B cell (primary cell): Measurements from ENCODE around the gene AWAT1.

ENCODE experiments used
- EZH2 ChIP-seq: IDR thresholded peaks from 2 replicates; pipeline ENCODE4 v1.6.1; 2012; ENCODE audit warnings: borderline replicate concordance, low read depth, mild to moderate bottlenecking, moderate library complexity, low read length; ENCODE audit not compliant: insufficient read depth, poor library complexity, severe bottlenecking
- TF ChIP-seq, protein P1 (sequence below): fragments of 200-600 bp; IDR thresholded peaks from one replicate; pipeline ENCODE4 v1.8.0; 2022; ENCODE audit warnings: antibody characterized with exemption, mild to moderate bottlenecking

DNA sequence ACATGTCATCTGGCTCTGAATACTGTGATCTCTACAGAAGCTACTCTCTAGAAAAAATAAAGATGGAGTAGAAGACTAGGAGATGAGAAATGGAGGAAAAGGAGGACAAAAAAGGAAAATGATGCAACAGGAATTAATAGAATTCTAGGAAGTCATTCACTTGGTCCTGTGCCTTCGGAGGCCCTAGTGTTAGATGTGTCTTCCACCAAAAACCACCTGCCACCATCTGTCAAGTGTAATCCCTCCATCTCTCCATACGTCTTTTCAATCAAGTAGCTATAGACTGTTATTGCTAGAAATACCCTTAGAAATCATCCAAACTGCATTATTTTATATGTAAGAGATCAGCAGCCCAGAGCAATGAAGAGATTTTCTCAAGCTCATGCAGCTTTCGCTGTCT lies 44.6 kb downstream of the AWAT1 start:
- TF ChIP-seq, protein P1, sequence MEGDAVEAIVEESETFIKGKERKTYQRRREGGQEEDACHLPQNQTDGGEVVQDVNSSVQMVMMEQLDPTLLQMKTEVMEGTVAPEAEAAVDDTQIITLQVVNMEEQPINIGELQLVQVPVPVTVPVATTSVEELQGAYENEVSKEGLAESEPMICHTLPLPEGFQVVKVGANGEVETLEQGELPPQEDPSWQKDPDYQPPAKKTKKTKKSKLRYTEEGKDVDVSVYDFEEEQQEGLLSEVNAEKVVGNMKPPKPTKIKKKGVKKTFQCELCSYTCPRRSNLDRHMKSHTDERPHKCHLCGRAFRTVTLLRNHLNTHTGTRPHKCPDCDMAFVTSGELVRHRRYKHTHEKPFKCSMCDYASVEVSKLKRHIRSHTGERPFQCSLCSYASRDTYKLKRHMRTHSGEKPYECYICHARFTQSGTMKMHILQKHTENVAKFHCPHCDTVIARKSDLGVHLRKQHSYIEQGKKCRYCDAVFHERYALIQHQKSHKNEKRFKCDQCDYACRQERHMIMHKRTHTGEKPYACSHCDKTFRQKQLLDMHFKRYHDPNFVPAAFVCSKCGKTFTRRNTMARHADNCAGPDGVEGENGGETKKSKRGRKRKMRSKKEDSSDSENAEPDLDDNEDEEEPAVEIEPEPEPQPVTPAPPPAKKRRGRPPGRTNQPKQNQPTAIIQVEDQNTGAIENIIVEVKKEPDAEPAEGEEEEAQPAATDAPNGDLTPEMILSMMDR: no peak
- TF ChIP-seq EZH2: no peak
